ENCODE results near the gene TCF7L2. TPM values are rescaled to one million over a fixed set of nuclear protein-coding genes. Genes with fewer than 3 reads are reported as not detected.

The TCF7L2 gene
- total RNA-seq, 2 donors from 2014 or later, result 9.1 to 25.7 TPM

- intact Hi-C loops (cut with DNase I), result no loop called here
Observed at GRCh38 chr10:113019692-113020474, 69.8 kb downstream of the TCF7L2 start.

GRCh38 chr10:113020475-113020753 is 70.4 kb downstream of the TCF7L2 start:
- TF ChIP-seq CTCF (IDR thresholded peaks at IDR 0.05), result no peak
- TF ChIP-seq POLR2A (IDR thresholded peaks at IDR 0.05), result no peak
- H3K9me3 ChIP-seq, result no peaks in the 10 kb centered on the region
- H3K27ac ChIP-seq, result peak overlapping the region in 3 of 4 donors; percentile 66 to 79 (median 69)
- H3K4me1 ChIP-seq, result peaks cover 51% of the 10 kb centered on the region
- DNase-seq (no peak), ATAC-seq (no peak)
- H3K36me3 ChIP-seq (replicated peaks in 1 of 2; ENCODE audit: insufficient read depth in 1 of 2, low read depth in 2 of 2), result no peaks in the 10 kb centered on the region
- no peaks in the 10 kb centered on the region for H3K27me3 ChIP-seq
- no peak overlapping the region for H3K4me3 ChIP-seq
- 87 to 96% methylated on average over 2 of the region's 2 CpGs for WGBS, 2 donors
- intact Hi-C loops (cut with DNase I), result no loop called here

More at GRCh38 chr10:113019692-113020474, 69.8 kb downstream of the TCF7L2 start:
- Histone ChIP-seq H3K27me3 (no peaks in the 10 kb centered on the region), H3K4me3 (no peak overlapping the region), H3K4me1 (peaks cover 51% of the 10 kb centered on the region), H3K36me3 (replicated peaks in 1 of 2; ENCODE audit: insufficient read depth in 1 of 2, low read depth in 2 of 2) (no peaks in the 10 kb centered on the region), H3K9me3 (no peaks in the 10 kb centered on the region), H3K27ac (peak overlapping the region; percentile 56 to 79 (median 68))
- 22 to 32% methylated on average over 12 of the region's 12 CpGs for WGBS, 2 donors
- DNase-seq, result peak in 3 of 4 donors; percentile 23 to 51 (median 49)
- peak; percentile 30 for ATAC-seq
- TF ChIP-seq POLR2A (IDR thresholded peaks at IDR 0.05) (no peak), CTCF (IDR thresholded peaks at IDR 0.05) (no peak)

GRCh38 chr10:113020838-113021237 is 70.8 kb downstream of the TCF7L2 start:
- intact Hi-C loops (cut with DNase I), result no loop called here
- no peak for TF ChIP-seq CTCF (IDR thresholded peaks at IDR 0.05)
- no peak for TF ChIP-seq POLR2A (IDR thresholded peaks at IDR 0.05)
- no peaks in the 10 kb centered on the region for H3K27me3 ChIP-seq
- DNase-seq (peak; percentile 38 to 71 (median 64)), ATAC-seq (peak; percentile 58)
- H3K4me1 ChIP-seq, result peaks cover 51% of the 10 kb centered on the region
- H3K36me3 ChIP-seq (replicated peaks in 1 of 2; ENCODE audit: insufficient read depth in 1 of 2, low read depth in 2 of 2), result no peaks in the 10 kb centered on the region
- H3K4me3 ChIP-seq, result no peak overlapping the region
- 22 to 28% methylated on average over 7 of the region's 7 CpGs for WGBS, 2 donors
- no peaks in the 10 kb centered on the region for H3K9me3 ChIP-seq
- H3K27ac ChIP-seq, result peak overlapping the region in 3 of 4 donors; percentile 66 to 79 (median 69)

DNA sequence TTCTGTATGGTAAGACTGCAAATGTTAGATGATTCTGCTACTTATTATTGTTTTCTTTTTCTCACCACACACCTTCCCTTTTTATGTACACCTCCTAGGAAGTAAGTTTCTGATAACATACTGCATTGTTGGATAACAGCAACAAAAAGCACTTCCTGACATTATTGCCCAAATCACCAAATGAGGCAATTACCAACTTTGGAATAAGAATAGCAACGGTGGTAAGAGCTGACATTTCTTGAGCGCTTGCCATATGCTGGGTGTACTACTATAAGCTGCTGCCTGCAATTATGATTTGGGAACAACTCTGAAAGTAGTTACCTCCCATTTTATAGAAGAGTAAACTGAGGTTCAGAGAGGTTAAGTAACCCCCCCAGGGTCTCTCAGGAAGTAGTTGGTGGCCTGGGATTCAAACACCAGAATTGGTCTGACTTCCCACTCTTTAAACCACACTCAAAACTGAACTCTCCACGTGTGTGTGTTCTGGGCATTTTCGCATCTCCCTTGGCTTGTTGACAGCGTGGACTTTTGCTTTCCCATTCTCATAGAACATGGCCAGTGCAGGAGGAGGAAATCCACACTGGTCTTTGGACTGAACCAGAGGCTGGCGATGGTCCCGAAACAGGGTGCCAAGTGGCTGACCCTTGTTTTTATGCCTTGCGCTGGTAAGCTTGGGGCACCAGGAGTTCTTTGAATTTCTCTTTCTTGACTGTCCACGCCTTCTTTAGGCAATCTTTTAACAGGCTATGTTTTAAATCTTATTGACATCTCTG is 71.4 kb downstream of the TCF7L2 start:
- intact Hi-C loops (cut with DNase I), result no loop called here
- H3K27ac ChIP-seq, result peak overlapping the region in 3 of 4 donors; percentile 8 to 69 (median 66)
- H3K9me3 ChIP-seq, result no peaks in the 10 kb centered on the region
- TF ChIP-seq CTCF (IDR thresholded peaks at IDR 0.05) (no peak), POLR2A (IDR thresholded peaks at IDR 0.05) (no peak)
- peaks cover 51% of the 10 kb centered on the region for H3K4me1 ChIP-seq
- DNase-seq (peak in 1 of 4 donors; percentile 30), ATAC-seq (no peak)
- no peaks in the 10 kb centered on the region for H3K27me3 ChIP-seq
- no peak overlapping the region for H3K4me3 ChIP-seq
- whole genome bisulfite sequencing, 2 donors, result 71 to 72% methylated on average over 9 of the region's 9 CpGs
- no peaks in the 10 kb centered on the region for H3K36me3 ChIP-seq (replicated peaks in 1 of 2; ENCODE audit: insufficient read depth in 1 of 2, low read depth in 2 of 2)

All from body of pancreas (tissue), 4 donors.